Heart right ventricle (tissue), 16 donors: ENCODE measurements around the gene KCTD13. TPM values are rescaled to one million over a fixed set of nuclear protein-coding genes. Genes with fewer than 3 reads are reported as not detected.

Experiments used
- ATAC-seq, 8 donors: fragments of 200-7000 bp; cut with Tn5 transposase; one replicate each; pipeline ENCODE4 v1.9.1; 2020; ENCODE audit warnings: mild to moderate bottlenecking in 8 of 8, moderate library complexity in 8 of 8, moderate number of reproducible peaks in 1 of 8
- DNase-seq, 2 donors: peaks; one replicate each; pipeline ENCODE4 v3.0.0-alpha.2; 2020
- H3K27ac ChIP-seq, 10 donors: fragments of 200-600 bp; sonication (generic) in 2 of 10; one replicate each; pipeline versions ENCODE4 v1.5.0 to v1.8.0; 2020 to 2022; ENCODE audit warnings: mild to moderate bottlenecking in 3 of 10
- H3K27me3 ChIP-seq, 7 donors: fragments of 200-600 bp; one replicate each; pipeline ENCODE4 v1.8.0; 2021 to 2022; ENCODE audit warnings: mild to moderate bottlenecking in 2 of 7
- H3K36me3 ChIP-seq, 9 donors: fragments of 200-600 bp; sonication (generic) in 1 of 9; one replicate each; pipeline versions ENCODE4 v1.5.0 to v1.8.0; 2020 to 2022; ENCODE audit warnings: mild to moderate bottlenecking in 2 of 9
- H3K4me1 ChIP-seq, 9 donors: fragments of 200-600 bp; sonication (generic) in 1 of 9; one replicate each; pipeline versions ENCODE4 v1.5.0 to v1.8.0; 2020 to 2022; ENCODE audit warnings: mild to moderate bottlenecking in 4 of 9
- H3K4me3 ChIP-seq, 10 donors: fragments of 200-600 bp; sonication (generic) in 2 of 10; one replicate each; pipeline versions ENCODE4 v1.5.0 to v1.8.0; 2020 to 2022; ENCODE audit warnings: mild to moderate bottlenecking in 7 of 10, moderate library complexity in 2 of 10
- H3K9me3 ChIP-seq, 11 donors: fragments of 200-600 bp in 10 of 11; sonication (generic) in 2 of 11; one replicate each; pipeline versions ENCODE4 v1.5.0 to v1.8.0; 2013 to 2022; ENCODE audit warnings: mild to moderate bottlenecking in 2 of 11, control low read depth in 1 of 11, moderate library complexity in 1 of 11
- WGBS, 2 donors: extraction: QIAGEN DNeasy Blood & Tissue Kit; methylation state at CpG; one replicate each; pipeline ENCODE4 v1.1.7; 2013; ENCODE audit warnings: inconsistent platforms in 1 of 2; 5-methylcytosine and 5-hydroxymethylcytosine counted together
- intact Hi-C, 10 donors: fragments of 100-400 bp; cut with DNase I; formaldehyde crosslinking; loops; one replicate each; pipeline versions ENCODE4 v1.11.1 to v1.14.2; 2022
- polyA plus RNA-seq, 2 donors: library from polyadenylated mRNA; stranded (reverse); fragments of 200-250 nt; gene quantifications; one replicate each; pipeline ENCODE4 v1.2.3, GENCODE V29; 2013
- total RNA-seq, 10 donors: library from RNA; stranded (reverse); fragmentation: NEBNext Ultra II Directional in 3 of 10; extraction: Animal tissue kit (Norgen Biotek cat#: 25700) in 3 of 10; gene quantifications; one replicate each; pipeline versions ENCODE4 v1.2.1 to v1.2.4, GENCODE V29; 2021 to 2023
- TF ChIP-seq, protein P1 (sequence below), 9 donors: fragments of 200-600 bp; sonication (generic) in 2 of 9; IDR thresholded peaks; one replicate each; pipeline versions ENCODE4 v1.5.0 to v1.8.0; 2021 to 2022; ENCODE audit warnings: antibody characterized with exemption in 9 of 9, mild to moderate bottlenecking in 5 of 9, moderate library complexity in 1 of 9
- donor health status: Arrhythmogenic right ventricular cardiomyopathy.
- donor health status: ischemic (EF 13 %, LVEDD 7.1; RV severe dilation, severe dysfunction).
- donor health status: healthy with polysubstance abuse.
- donor health status: DM: no; HTN: yes; CAD: no.
- donor health status: DM: no; HTN: no; CAD: no.
- donor health status: ischemic (EF 25% LVEDD 6.9; RV normal size, moderate dysfunction).
- donor health status: ischemic (EF 25% LVEDD 5.7; RV mildly dilated, moderate dysfunction).
- donor health status: healthy.
- donor health status: DM: yes; HTN: yes; CAD: no.
- donor health status: Ischemic cardiomyopathy.
- donor health status: ischemic (EF 35%, LVEDD 5.7; RV mildly dilated, moderate dysfunction).
- donor health status: nonischemic (EF 11% LVEDD 7.7; RV severe dilation, severe dysfunction).
- donor health status: DM: yes; HTN: yes; CAD: no.
- donor health status: PGD.
- donor health status: ischemic (EF 29% LVEDD 5.4; RV normal size, mild dysfunction).
- donor health status: nonischemic (EF 23%, LVEDD 6.1; RV moderate dilation, normal function).

Gene KCTD13
- total and polyA plus RNA-seq, 12 donors = 5.2 to 18.0 (median 7.3) TPM

DNA sequence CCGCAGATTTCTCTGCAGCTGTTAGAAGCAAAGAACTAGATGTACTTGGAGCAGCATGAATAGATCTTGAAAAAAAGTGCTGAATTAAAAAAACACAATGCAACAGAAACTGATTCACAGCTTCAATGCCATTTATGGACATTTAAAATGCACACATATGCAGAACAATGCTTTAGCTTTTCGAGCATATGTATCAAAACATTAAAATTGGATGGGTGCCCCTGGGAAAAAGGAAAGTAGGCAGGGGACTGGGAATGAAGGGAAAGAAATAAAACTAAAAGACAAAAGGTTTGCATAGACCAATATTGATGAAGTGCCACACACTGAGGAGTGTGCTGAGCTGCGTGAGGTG, 5.0 kb downstream of the KCTD13 start:
- Histone ChIP-seq H3K27ac (no peak overlapping the region), H3K4me1 (peaks cover 0 to 18% (median 13%) of the 10 kb centered on the region in 9 donors), H3K9me3 (no peaks in the 10 kb centered on the region), H3K4me3 (no peak overlapping the region), H3K27me3 (no peaks in the 10 kb centered on the region), H3K36me3 (peaks cover 0 to 76% (median 30%) of the 10 kb centered on the region in 9 donors)
- TF ChIP-seq, protein P1, sequence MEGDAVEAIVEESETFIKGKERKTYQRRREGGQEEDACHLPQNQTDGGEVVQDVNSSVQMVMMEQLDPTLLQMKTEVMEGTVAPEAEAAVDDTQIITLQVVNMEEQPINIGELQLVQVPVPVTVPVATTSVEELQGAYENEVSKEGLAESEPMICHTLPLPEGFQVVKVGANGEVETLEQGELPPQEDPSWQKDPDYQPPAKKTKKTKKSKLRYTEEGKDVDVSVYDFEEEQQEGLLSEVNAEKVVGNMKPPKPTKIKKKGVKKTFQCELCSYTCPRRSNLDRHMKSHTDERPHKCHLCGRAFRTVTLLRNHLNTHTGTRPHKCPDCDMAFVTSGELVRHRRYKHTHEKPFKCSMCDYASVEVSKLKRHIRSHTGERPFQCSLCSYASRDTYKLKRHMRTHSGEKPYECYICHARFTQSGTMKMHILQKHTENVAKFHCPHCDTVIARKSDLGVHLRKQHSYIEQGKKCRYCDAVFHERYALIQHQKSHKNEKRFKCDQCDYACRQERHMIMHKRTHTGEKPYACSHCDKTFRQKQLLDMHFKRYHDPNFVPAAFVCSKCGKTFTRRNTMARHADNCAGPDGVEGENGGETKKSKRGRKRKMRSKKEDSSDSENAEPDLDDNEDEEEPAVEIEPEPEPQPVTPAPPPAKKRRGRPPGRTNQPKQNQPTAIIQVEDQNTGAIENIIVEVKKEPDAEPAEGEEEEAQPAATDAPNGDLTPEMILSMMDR (IDR thresholded peaks at IDR 0.05) = no peak
- no peak for ATAC-seq
- intact Hi-C loops = loop anchor here in 5 of 10 donors (10.0 kb wide), 3 partner anchors 54 to 84 kb away; partner anchors contain the start of genes HIRIP3 (in 1 of the 5), INO80E (in 1 of the 5) and TAOK2 (in 1 of the 5)
- DNase-seq = no peak
- 65 to 86% methylated on average over 3 of the region's 3 CpGs for WGBS, 2 donors

DNA sequence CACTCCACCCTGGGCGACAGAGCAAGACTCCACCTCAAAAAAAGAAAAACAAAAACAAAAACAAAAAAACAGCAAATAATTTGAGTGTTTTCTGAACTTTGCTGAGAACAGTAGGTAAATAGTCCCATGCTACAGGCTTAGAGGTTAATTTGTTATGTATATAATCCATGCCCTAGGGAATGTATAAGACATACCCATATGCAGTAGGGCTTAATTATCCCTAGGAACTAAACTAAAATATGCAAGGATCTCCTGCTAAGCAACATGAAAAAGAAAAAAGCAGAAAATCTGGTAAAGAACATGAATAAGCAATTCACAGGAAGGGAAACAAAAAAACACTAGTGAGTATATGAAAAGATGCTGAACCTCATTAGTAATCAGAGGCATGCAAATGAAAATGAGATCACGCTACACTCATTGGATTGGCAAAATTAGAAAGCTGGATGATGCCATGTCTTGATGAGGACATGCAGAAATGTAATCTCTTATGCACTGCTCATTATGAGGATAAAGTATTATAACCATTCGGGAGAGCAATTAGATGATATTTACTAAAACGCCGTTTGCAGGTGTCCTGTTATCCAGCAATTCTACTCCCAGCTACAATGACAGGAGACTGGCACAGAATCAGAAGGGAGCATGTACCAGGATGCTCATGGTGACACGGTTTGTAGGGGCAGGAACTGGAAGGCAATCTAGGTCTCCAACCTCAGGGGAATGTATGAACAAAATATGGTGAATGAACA, 5.6 kb downstream of the KCTD13 start:
- Histone ChIP-seq H3K36me3 (peaks cover 0 to 77% (median 30%) of the 10 kb centered on the region in 9 donors), H3K4me3 (no peak overlapping the region), H3K4me1 (peaks cover 0 to 18% (median 12%) of the 10 kb centered on the region in 9 donors), H3K27ac (no peak overlapping the region), H3K27me3 (no peaks in the 10 kb centered on the region), H3K9me3 (no peaks in the 10 kb centered on the region)
- TF ChIP-seq, protein P1 (IDR thresholded peaks at IDR 0.05) = no peak
- ATAC-seq (no peak), DNase-seq (no peak)
- intact Hi-C loops = loop anchor here in 5 of 10 donors (10.0 kb wide), 3 partner anchors 54 to 84 kb away; partner anchors contain the start of genes HIRIP3 (in 1 of the 5), INO80E (in 1 of the 5) and TAOK2 (in 1 of the 5)
- 78 to 84% methylated on average over 6 of the region's 6 CpGs for WGBS, 2 donors

DNA sequence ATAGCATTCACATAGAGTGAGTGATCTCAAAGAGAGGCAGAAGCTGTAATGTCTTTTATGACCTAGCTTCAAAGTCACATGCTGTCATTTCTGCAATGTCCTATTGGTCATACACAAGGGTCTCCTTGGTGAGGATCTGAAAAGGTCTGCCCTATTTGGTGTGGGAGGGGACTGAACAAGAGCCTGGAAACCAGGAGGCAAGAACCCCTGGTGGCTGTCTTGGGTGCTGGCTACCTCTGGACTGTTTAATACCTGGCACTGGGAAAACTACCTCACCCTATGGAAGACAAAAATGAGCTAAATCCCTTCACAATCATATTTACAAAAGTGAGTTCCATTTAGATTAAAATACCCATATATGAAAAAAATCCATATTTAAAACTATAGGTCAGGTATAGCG, 9.0 kb downstream of the KCTD13 start:
- no peak for DNase-seq
- Histone ChIP-seq H3K9me3 (no peaks in the 10 kb centered on the region), H3K4me1 (no peaks in the 10 kb centered on the region), H3K27ac (no peak overlapping the region), H3K4me3 (no peak overlapping the region), H3K27me3 (no peaks in the 10 kb centered on the region), H3K36me3 (peaks cover 0 to 81% (median 26%) of the 10 kb centered on the region in 9 donors)
- 98 to 100% methylated on average over 1 of the region's 1 CpG for WGBS, 2 donors
- TF ChIP-seq, protein P1 (IDR thresholded peaks at IDR 0.05) = no peak
- ATAC-seq = no peak
- intact Hi-C loops = no loop called here

DNA sequence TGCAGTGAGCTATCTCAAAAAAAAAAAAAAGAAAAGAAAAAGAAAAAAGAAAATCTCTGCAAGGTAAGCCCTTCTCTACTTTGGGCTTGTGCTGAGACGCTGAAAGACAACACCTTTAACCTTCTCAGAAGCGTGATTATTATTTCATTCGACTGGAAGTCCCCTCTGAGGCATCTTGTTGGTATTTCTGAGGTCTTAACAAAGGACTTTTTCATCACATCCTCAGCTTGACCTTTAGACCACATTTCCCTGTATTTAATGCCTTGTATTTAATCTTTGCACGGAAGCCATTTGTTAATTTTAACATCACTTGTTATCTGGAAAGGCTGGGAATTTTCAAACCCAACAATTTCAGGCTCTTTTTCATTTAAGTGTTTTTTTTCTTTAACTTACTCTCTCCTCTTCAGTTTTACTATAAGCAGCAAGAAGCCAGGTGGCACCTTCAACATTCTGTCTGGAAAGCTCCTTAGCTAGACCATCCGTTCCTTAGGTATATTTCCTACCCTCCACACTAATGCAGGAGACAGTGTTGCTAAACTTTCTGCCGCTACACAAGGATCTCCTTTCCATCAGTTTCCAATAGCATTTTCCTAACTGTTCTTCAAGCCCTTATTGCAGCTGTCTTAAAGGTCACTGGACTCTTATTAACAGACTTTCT, 10.3 kb downstream of the KCTD13 start:
- no peaks in the 10 kb centered on the region for H3K27me3 ChIP-seq

More for the DNA sequence above, 10.3 kb downstream of the KCTD13 start:
- no peak for ATAC-seq
- WGBS, 2 donors = 74% methylated on average over 6 of the region's 6 CpGs
- Histone ChIP-seq H3K9me3 (no peaks in the 10 kb centered on the region), H3K36me3 (peaks cover 0 to 68% (median 15%) of the 10 kb centered on the region in 9 donors), H3K27ac (peak overlapping the region in 2 of 10 donors; percentile 20 to 31), H3K4me3 (no peak overlapping the region), H3K4me1 (no peaks in the 10 kb centered on the region)
- intact Hi-C loops = no loop called here
- no peak for DNase-seq
- TF ChIP-seq, protein P1 (IDR thresholded peaks at IDR 0.05) = no peak
